Stimulated activated CD8-positive, alpha-beta memory T cell treated with anti-CD3 and anti-CD28 coated beads, Interleukin-7, amount 100 ng/mL, for 48 hours (primary cell): ENCODE data around the gene MIER2.
A peak's percentile ranks its signal among the peaks of the same experiment; 100 is the strongest.

ENCODE experiments used
- DNase-seq, 2 donors: peaks; one replicate each; pipeline ENCODE4 v3.0.0-alpha.2; 2020; ENCODE audit warnings: low read depth in 1 of 2; ENCODE audit errors: extremely low read depth in 1 of 2

Gene MIER2

GRCh38 chr19:309206-309565 lies 35.4 kb downstream of the MIER2 start:
- DNase-seq = no peak

- no peak for DNase-seq
These were observed 36.0 kb downstream of the MIER2 start for GRCh38 chr19:308471-309205.

GRCh38 chr19:307793-308420 lies 36.7 kb downstream of the MIER2 start:
- DNase-seq = no peak

- no peak for DNase-seq
These were observed 37.5 kb downstream of the MIER2 start for GRCh38 chr19:307111-307531.

GRCh38 chr19:306151-306900 lies 38.3 kb downstream of the MIER2 start:
- DNase-seq = no peak

- DNase-seq = no peak
These were observed 39.1 kb downstream of the MIER2 start for GRCh38 chr19:305240-306150.

GRCh38 chr19:296476-297225 lies 47.9 kb downstream of the MIER2 start:
- DNase-seq = no peak

GRCh38 chr19:295687-296370 lies 48.8 kb downstream of the MIER2 start:
- no peak for DNase-seq

GRCh38 chr19:294946-295686 lies 49.5 kb downstream of the MIER2 start:
- DNase-seq = peak in 1 of 2 donors; percentile 19

- DNase-seq = no peak
These were observed 50.2 kb downstream of the MIER2 start for GRCh38 chr19:294341-294945.

GRCh38 chr19:293436-294110 lies 51.0 kb downstream of the MIER2 start:
- no peak for DNase-seq

- DNase-seq = no peak
These were observed 51.6 kb downstream of the MIER2 start for GRCh38 chr19:292951-293350.

GRCh38 chr19:292281-292884 lies 52.2 kb downstream of the MIER2 start:
- no peak for DNase-seq

- DNase-seq = no peak
These were observed 52.9 kb downstream of the MIER2 start for GRCh38 chr19:291561-292280.

- DNase-seq = no peak
These were observed 53.5 kb downstream of the MIER2 start, which contains the start of gene PLPP2 for GRCh38 chr19:291006-291521. Gene PLPP2, minus strand, starts transcription at chr19:291403. Its CDS starts 67 bp downstream, at chr19:291336.

- no peak for DNase-seq
These were observed 54.1 kb downstream of the MIER2 start for GRCh38 chr19:290372-291005.
